Muscle layer of duodenum (tissue), 2 donors: ENCODE data around the gene ULBP1.
A peak's percentile ranks its signal among the peaks of the same experiment; 100 is the strongest.
"Not testable (repeated sequence)": the region's sequence is repeated elsewhere in the genome, so short reads cannot be mapped to it uniquely, and the experiment has no call there.

Experiments
- H3K27ac ChIP-seq: one replicate; pipeline ENCODE4 v1.7.0; 2013; ENCODE audit warnings: mild to moderate bottlenecking, low read length
- H3K27me3 ChIP-seq: one replicate; pipeline ENCODE4 v1.7.0; 2013; ENCODE audit warnings: low read depth, mild to moderate bottlenecking, control low read depth, low read length
- H3K36me3 ChIP-seq, 2 donors: one replicate each; pipeline ENCODE4 v1.7.0; 2013; ENCODE audit warnings: low read length in 2 of 2, control low read depth in 1 of 2, mild to moderate bottlenecking in 1 of 2; ENCODE audit not compliant: insufficient read depth in 2 of 2, control insufficient read depth in 1 of 2
- H3K4me1 ChIP-seq, 2 donors: one replicate each; pipeline ENCODE4 v1.7.0; 2013; ENCODE audit warnings: low read length in 2 of 2, mild to moderate bottlenecking in 2 of 2, control low read depth in 1 of 2, moderate library complexity in 1 of 2; ENCODE audit not compliant: insufficient read depth in 2 of 2, control insufficient read depth in 1 of 2
- H3K4me3 ChIP-seq, 2 donors: one replicate each; pipeline ENCODE4 v1.7.0; 2013; ENCODE audit warnings: low read length in 2 of 2, low read depth in 1 of 2, mild to moderate bottlenecking in 1 of 2
- H3K9me3 ChIP-seq, 2 donors: one replicate each; pipeline ENCODE4 v1.7.0; 2013; ENCODE audit warnings: low read length in 2 of 2, control low read depth in 1 of 2, mild to moderate bottlenecking in 1 of 2; ENCODE audit not compliant: control insufficient read depth in 1 of 2
- donor health status: healthy.

ULBP1 gene

GRCh38 chr6:149954328-149954983, 9.3 kb upstream of the ULBP1 start:
- H3K4me1 ChIP-seq, H3K27ac ChIP-seq, H3K4me3 ChIP-seq, H3K36me3 ChIP-seq, H3K9me3 ChIP-seq: not testable (repeated sequence)
- H3K27me3 ChIP-seq = peaks cover 46% of the 10 kb centered on the region

GRCh38 chr6:149954984-149955653, 8.6 kb upstream of the ULBP1 start:
- peaks cover 46% of the 10 kb centered on the region for H3K27me3 ChIP-seq
- not testable (repeated sequence) for H3K4me3 ChIP-seq, H3K9me3 ChIP-seq, H3K4me1 ChIP-seq, H3K27ac ChIP-seq, H3K36me3 ChIP-seq

GRCh38 chr6:149955654-149956317, 8.0 kb upstream of the ULBP1 start:
- not testable (repeated sequence) for H3K9me3 ChIP-seq, H3K4me1 ChIP-seq, H3K4me3 ChIP-seq, H3K27ac ChIP-seq, H3K36me3 ChIP-seq
- peaks cover 50% of the 10 kb centered on the region for H3K27me3 ChIP-seq

- H3K4me3 ChIP-seq, H3K9me3 ChIP-seq, H3K4me1 ChIP-seq, H3K27ac ChIP-seq, H3K36me3 ChIP-seq: not testable (repeated sequence)
- H3K27me3 ChIP-seq = peaks cover 44% of the 10 kb centered on the region
Measured at GRCh38 chr6:149958124-149958523, 5.6 kb upstream of the ULBP1 start.

GRCh38 chr6:149959806-149960205, 3.9 kb upstream of the ULBP1 start:
- H3K27me3 ChIP-seq = peaks cover 54% of the 10 kb centered on the region
- not testable (repeated sequence) for H3K4me3 ChIP-seq, H3K27ac ChIP-seq, H3K9me3 ChIP-seq, H3K36me3 ChIP-seq
- peaks cover 0 to 14% of the 10 kb centered on the region in 2 donors for H3K4me1 ChIP-seq

- no peaks in the 10 kb centered on the region for H3K9me3 ChIP-seq
- peaks cover 56% of the 10 kb centered on the region for H3K27me3 ChIP-seq
- H3K27ac ChIP-seq = no peak overlapping the region
- no peak overlapping the region for H3K4me3 ChIP-seq
- H3K4me1 ChIP-seq = peaks cover 0 to 20% of the 10 kb centered on the region in 2 donors
- no peaks in the 10 kb centered on the region for H3K36me3 ChIP-seq
Measured at GRCh38 chr6:149960488-149960887, 3.3 kb upstream of the ULBP1 start.

- Histone ChIP-seq H3K9me3 (no peaks in the 10 kb centered on the region), H3K27ac (no peak overlapping the region), H3K36me3 (no peaks in the 10 kb centered on the region), H3K4me3 (no peak overlapping the region), H3K4me1 (peaks cover 0 to 23% of the 10 kb centered on the region in 2 donors), H3K27me3 (peaks cover 52% of the 10 kb centered on the region)
Measured at GRCh38 chr6:149961728-149962425, 1.9 kb upstream of the ULBP1 start.

GRCh38 chr6:149962461-149963211, 1.1 kb upstream of the ULBP1 start:
- Histone ChIP-seq H3K27ac (no peak overlapping the region), H3K9me3 (no peaks in the 10 kb centered on the region), H3K36me3 (no peaks in the 10 kb centered on the region), H3K4me3 (peak overlapping the region in 1 of 2 donors; percentile 50), H3K27me3 (peaks cover 52% of the 10 kb centered on the region), H3K4me1 (peaks cover 0 to 23% of the 10 kb centered on the region in 2 donors)

GRCh38 chr6:149963212-149963461, 606 bp upstream of the ULBP1 start:
- peaks cover 0 to 23% of the 10 kb centered on the region in 2 donors for H3K4me1 ChIP-seq
- peak overlapping the region; percentile 50 to 61 for H3K4me3 ChIP-seq
- H3K36me3 ChIP-seq = no peaks in the 10 kb centered on the region
- H3K9me3 ChIP-seq = no peaks in the 10 kb centered on the region
- H3K27me3 ChIP-seq = peaks cover 52% of the 10 kb centered on the region
- H3K27ac ChIP-seq = no peak overlapping the region

- Histone ChIP-seq H3K36me3 (no peaks in the 10 kb centered on the region), H3K4me3 (peak overlapping the region; percentile 50 to 61), H3K27ac (no peak overlapping the region), H3K27me3 (peaks cover 46% of the 10 kb centered on the region), H3K9me3 (no peaks in the 10 kb centered on the region), H3K4me1 (peaks cover 0 to 23% of the 10 kb centered on the region in 2 donors)
Measured at GRCh38 chr6:149964308-149965193, 808 bp downstream of the ULBP1 start.
